Embryonic facial prominence (tissue), 1 donor: ENCODE measurements around the gene WDR41.
"Not testable (repeated sequence)": the region's sequence is repeated elsewhere in the genome, so short reads cannot be mapped to it uniquely, and the experiment has no call there.

Experiments
- DNase-seq: peaks from one replicate; pipeline ENCODE4 v3.0.0-alpha.2; 2016; ENCODE audit errors: extremely low spot score

WDR41 gene

GRCh38 chr5:77407152-77407551 is 85.0 kb downstream of the WDR41 start:
- no peak for DNase-seq

- no peak for DNase-seq
These were observed 89.3 kb downstream of the WDR41 start for GRCh38 chr5:77402796-77403195.

- no peak for DNase-seq
These were observed 91.5 kb downstream of the WDR41 start for GRCh38 chr5:77400645-77401044.

- DNase-seq = no peak
These were observed 93.2 kb downstream of the WDR41 start for GRCh38 chr5:77398896-77399295.

- DNase-seq = no peak
These were observed 93.7 kb downstream of the WDR41 start for GRCh38 chr5:77398458-77398857.

GRCh38 chr5:77397686-77398292 is 94.3 kb downstream of the WDR41 start:
- DNase-seq = no peak

DNA sequence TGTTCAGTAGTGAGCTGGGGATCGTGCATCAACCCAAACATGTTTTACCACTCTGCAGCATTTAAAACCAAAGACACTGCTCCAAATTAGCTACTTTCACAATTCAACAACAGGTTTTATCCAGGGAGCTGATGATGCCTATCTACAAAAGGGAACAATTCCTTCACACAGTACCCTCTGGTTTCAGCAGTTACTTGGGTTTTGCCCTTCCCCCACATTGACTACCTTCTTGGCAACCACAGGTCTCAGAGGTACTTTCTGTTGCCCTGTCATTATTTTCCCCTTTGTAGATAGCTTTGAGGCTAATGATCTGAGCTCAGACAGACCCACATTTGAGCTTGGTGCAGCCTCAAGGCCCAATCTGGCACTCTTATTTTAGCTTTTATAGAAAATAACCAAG is 96.1 kb downstream of the WDR41 start:
- DNase-seq = no peak

GRCh38 chr5:77394064-77394715 is 97.9 kb downstream of the WDR41 start:
- DNase-seq = no peak

DNA sequence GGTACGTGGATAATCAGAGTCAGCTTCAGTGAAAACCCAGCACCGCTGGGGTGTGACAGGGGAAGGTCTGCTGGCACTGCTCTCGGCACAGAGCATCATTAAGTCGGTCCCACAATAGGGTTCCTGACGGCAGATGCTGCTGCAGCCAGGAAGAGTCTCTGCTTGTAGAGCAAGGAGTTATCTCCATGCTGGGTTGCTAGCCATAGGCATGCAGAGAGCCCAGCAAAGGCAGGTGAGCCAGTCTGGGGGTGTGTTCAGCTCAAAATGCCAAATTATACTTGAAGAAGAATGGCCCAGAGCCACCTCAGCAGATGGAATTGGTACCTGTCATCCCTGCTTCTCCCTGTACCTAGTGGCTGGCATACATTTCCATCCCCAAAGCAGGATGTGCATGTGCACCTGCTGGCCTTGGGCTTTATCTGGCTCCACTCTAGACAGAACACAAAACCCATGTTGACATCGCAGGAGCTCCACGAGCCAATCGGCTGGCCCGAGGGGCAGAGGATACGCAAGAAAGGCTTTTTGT is 100.8 kb downstream of the WDR41 start:
- no peak for DNase-seq

- DNase-seq = no peak
These were observed 101.3 kb downstream of the WDR41 start for GRCh38 chr5:77390795-77391194.

DNA sequence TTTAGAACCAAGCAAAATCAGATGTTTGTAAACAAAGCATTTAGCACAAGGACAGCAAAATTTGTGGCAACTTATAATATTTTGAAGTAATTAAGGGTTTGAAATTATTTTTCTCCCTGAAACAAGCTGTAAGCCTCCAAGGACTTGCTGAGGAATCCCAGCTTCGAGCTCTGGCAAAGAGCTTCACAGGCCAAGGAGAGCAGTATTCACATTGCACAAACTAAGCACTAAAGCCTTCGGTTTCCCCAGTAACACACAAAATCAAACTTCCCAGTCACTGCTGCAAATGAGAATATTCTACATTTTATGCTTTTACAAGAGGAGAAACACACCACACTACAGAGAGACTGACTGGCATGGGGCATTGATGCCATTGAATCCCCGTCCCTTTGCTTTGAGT is 101.9 kb downstream of the WDR41 start:
- no peak for DNase-seq

GRCh38 chr5:77389746-77390145 is 102.4 kb downstream of the WDR41 start:
- no peak for DNase-seq

DNA sequence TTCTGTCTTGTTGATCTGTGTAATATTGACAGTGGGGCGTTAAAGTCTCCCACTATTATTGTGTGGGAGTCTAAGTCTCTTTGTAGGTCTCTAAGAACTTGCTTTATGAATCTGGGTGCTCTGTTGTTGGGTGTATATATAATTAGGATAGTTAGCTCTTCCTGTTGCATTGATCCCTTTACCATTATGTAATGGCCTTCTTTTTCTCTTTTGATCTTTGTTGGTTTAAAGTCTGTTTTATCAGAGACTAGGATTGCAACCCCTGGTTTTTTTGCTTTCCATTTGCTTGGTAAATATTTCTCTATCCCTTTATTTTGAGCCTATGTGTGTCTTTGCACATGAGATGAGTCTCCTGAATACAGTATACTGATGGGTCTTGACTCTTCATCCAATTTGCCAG is 105.8 kb downstream of the WDR41 start:
- not testable (repeated sequence) for DNase-seq

GRCh38 chr5:77383336-77383735 is 108.8 kb downstream of the WDR41 start:
- not testable (repeated sequence) for DNase-seq
